GM19099 (cell line): Measurements from ENCODE around the gene FAM50A.

Source experiments
- POLR2A ChIP-seq: IDR thresholded peaks from 3 replicates; pipeline ENCODE4 v1.6.1; 2011; ENCODE audit warnings: low read depth; ENCODE audit not compliant: insufficient read length; ENCODE audit errors: extremely low read depth

The FAM50A gene

GRCh38 chrX:154481195-154481594, 37.3 kb downstream of the FAM50A start:
- TF ChIP-seq POLR2A, result no peak

DNA sequence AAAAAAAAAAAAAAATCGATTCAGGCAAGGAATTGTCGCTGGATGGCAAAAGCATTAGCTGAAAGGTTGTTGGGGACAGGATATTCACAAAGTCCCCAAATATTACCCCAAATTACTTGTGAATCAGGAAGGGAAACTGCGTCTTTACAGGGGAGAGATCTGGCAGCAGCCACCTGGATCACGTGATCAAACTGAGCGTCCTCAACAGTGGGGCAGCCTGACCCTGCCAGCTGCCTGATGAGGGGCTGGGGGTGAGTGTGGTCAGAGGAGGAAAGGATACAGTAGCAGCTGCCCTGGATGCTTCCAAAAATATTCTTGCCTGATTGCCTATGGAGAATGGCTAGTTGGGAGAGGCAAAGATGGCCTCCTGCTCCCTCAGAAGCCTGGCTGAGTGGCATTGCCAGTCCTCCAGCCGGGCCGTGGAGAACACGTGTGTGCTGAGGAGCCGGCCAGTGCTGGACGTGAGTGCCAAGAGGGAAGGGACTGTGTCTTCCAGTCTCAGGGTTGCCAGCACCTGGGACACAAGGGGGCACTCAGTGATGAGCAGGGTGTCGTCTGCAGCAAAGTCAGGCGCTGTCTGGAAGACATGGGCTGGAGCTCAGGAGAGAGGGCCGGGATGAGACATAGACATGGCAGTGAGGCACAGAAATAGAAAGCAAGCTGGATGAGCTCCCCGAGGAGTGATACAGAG, 38.1 kb downstream of the FAM50A start:
- TF ChIP-seq POLR2A, result no peak

DNA sequence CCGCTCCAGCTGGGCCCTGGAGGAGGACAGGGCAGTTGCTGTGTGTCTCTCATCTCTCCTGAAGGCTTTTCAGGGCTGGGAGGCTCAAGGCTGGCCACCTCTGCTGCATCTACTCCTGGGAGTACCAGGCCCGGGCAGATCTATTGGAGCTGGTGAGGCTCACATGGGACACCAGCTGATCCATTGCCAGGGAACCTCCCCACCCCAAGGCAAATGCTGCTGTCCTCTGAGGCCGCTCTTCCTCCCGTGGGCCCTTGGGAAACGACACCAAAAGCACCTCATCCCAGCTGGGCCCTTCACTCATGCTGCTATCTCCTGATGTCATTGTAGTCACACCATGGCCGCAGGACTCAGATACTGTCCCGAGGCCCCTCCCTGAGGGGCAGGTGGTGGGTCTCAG, 38.8 kb downstream of the FAM50A start:
- TF ChIP-seq POLR2A, result no peak

GRCh38 chrX:154483325-154483724, 39.4 kb downstream of the FAM50A start:
- no peak for TF ChIP-seq POLR2A

- no peak for TF ChIP-seq POLR2A
Measured at GRCh38 chrX:154484255-154485149, 40.6 kb downstream of the FAM50A start.

DNA sequence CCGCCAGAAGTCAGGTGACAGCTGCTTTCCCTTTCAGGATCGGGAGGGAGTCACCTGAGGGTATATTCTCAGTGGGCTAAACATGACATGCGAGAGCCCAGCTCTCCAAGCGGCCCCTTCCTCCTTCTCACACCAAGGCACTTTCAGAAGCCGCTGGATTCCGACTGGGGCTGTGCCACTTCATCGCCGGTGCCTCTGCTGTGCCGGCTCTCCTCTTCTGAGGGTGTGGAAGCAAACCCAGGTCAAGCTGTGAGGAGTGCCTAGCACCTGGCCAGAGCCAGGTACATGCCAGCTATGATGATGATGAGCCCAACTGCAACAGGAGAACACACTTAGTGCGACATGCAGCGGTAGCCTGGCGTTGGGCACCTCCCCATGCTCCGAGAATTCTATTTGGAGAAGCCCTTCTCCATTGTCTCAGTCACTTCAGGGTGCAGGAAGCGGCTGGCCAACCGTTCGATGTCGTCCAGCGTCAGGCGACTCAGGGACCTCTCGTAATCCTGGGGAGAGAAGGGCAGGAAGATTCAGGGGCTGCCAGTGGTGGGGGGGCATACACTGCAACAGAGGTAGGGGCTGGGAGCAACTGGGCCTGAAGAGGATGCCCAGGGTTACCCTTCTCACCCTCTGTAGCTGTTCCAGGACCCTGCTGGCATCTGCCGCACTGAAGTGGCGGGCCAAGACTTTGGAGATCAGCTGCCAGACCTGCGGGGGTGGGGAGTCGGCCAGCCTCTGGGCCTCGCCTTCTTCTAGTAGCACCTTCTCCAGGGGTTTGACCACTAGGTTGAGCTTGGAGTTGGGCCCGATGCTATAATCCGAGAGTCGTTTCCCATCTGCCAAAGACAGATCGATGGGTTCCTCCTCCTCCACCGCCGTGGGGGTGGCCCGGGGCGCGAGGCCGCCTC, 41.5 kb downstream of the FAM50A start:
- no peak for TF ChIP-seq POLR2A

DNA sequence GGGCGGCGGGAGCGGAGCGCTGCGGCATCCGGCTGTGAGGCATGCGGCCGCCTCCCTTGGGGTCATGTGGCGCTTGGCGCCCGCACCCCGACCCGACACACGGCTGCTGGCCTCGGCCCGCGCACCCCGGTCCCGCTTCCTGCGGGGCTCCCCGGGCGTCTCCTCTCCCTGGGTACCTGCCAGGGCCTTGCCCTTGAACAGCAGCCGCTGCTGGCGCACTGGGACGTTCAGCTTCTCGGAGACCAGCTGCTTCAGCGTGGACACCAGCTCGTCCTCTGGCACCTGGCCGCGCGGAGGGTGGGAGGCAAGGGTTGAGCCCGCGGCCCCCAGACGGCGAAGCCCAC, 42.1 kb downstream of the FAM50A start:
- TF ChIP-seq POLR2A, result no peak

- TF ChIP-seq POLR2A, result peak; percentile 54
Measured at GRCh38 chrX:154486396-154487207, 42.7 kb downstream of the FAM50A start, which contains the start of gene UBL4A. TSS of gene UBL4A (minus strand) at chrX:154486615. CDS start at chrX:154486584, 31 bp downstream.

GRCh38 chrX:154487518-154488290, 43.8 kb downstream of the FAM50A start:
- TF ChIP-seq POLR2A, result no peak

- no peak for TF ChIP-seq POLR2A
Measured at GRCh38 chrX:154488336-154489075, 44.6 kb downstream of the FAM50A start.

DNA sequence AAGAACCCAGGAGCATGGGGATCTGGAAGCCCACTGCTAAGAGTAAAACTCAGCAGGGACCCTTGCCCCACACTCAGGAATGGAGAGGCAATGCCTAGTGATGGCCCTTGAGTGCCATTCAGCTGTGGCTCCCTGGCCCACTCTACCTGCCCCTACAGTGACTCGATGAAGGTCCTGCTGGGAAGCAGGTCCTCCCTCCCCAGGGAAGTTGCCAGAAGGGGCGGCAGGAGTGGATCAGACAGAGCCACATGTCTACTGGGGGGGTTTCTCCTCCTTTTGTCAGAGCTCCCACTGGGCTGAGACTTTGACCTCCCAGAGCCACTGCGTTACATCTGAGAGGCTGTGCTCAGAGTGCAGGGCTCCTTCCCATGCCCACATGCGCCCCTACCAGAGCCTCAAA, 45.2 kb downstream of the FAM50A start:
- TF ChIP-seq POLR2A, result no peak

DNA sequence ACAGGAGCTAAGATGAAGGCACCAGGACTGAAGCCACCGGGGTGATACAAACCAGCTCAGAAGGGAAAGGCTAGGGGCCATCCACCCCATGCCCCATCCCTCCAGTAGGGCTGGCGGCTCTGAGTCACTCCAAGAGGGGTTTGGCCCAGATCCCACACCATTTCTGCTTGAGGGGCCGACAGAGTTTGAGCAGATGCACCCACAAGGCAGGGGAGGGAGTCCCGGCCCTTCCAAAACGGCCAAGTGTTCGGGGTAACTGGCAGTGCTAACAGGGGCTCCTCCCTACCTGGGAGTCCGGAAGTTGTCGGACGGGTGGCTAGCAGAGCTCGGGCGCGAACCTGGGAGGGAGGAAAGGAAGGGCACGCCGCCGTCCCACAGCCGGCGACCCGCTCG, 46.1 kb downstream of the FAM50A start:
- TF ChIP-seq POLR2A, result no peak

DNA sequence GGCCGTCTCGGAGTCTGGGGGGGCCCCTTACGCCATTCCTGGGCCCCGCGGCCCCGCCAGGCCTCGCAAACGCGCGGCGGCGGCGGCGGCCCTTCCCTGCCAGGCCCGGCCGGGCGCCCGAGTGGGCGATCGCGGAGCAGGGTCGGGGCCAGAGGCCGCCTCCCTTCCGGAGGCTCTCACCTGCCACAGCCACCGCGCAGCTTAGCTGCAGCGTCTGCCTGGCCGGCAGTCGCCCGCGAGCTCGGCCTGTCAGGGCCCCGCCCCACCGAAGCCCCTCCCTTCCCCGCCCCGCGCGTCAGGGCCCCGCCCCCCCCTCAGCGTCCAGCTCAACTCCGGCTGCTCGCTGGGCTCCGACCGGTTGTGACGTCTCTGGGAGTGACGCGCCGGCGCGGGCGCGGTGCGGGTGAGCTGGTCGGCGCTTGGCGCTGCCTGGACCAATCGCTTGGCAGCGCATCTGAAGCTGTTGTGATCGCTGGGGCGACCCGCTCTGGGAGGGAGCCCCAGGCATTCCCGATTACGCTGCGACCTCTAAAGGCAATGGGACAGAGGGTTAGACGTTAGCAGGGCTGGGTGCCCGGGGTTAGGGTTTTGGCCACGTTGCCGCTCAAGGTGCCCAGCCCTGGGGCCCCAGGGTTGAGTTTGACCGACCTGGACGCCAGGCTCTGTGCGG, 46.6 kb downstream of the FAM50A start, which contains the start of gene SLC10A3:
TSS of gene SLC10A3 (minus strand) at position 216 of the 670 bp plus-strand sequence. CDS start 1,689 bp downstream, outside the sequence.
- TF ChIP-seq POLR2A, result peak; percentile 96

DNA sequence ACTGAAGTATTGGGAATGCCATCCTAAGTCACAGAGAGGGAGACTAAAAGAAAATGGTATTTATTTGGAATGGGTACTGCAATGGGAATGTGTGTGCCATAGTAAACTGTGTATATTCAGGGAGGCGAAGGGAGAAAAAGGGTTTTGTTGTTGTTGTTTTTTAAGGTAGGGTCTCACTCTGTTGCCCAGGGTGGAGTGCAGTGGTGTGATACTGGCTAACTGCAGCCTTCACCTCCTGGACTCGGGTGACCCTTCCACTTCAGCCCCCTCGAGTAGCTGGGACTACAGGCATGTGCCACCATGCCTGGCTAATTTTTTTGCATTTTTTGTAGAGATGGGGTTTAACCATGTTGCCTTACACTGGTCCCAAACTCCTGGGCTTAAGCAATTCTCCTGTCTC, 50.8 kb downstream of the FAM50A start:
- TF ChIP-seq POLR2A, result no peak
